HL-60 (cell line): ENCODE results near the gene DLK2.

ENCODE experiments used
- DNase-seq, 2 experiments: peaks; one replicate each; pipeline ENCODE4 v3.0.0-alpha.2; 2010 to 2020; ENCODE audit warnings: low read depth in 1 of 2, low spot score in 1 of 2
- H3K27ac ChIP-seq: fragments of 250-450 bp; sonication (Bioruptor Pico); replicated peaks from 2 replicates; pipeline ENCODE4 v1.5.1; 2020; ENCODE audit warnings: mild to moderate bottlenecking, moderate library complexity
- H3K27me3 ChIP-seq: fragments of 250-450 bp; sonication (Bioruptor Pico); 2 replicates; pipeline ENCODE4 v1.5.1; 2021; ENCODE audit warnings: mild to moderate bottlenecking, moderate library complexity; ENCODE audit not compliant: insufficient read depth, poor library complexity, severe bottlenecking
- H3K4me3 ChIP-seq: replicated peaks from 2 replicates; pipeline ENCODE4 v1.5.1; 2011; ENCODE audit warnings: mild to moderate bottlenecking, control low read depth, low read length; ENCODE audit not compliant: insufficient read depth
- CTCF ChIP-seq: IDR thresholded peaks from one replicate; pipeline ENCODE4 v1.5.1; 2011; ENCODE audit warnings: low read length, control low read depth, inconsistent platforms; ENCODE audit not compliant: insufficient read depth
- GABPA ChIP-seq: IDR thresholded peaks from 2 replicates; pipeline ENCODE4 v1.6.1; 2012; ENCODE audit warnings: low read depth
- POLR2AphosphoS5 ChIP-seq: IDR thresholded peaks from 2 replicates; pipeline ENCODE4 v1.6.1; 2012; ENCODE audit warnings: low read depth
- REST ChIP-seq: IDR thresholded peaks from 2 replicates; pipeline ENCODE4 v1.6.1; 2012; ENCODE audit warnings: low read depth; ENCODE audit not compliant: insufficient replicate concordance
- SPI1 ChIP-seq: IDR thresholded peaks from 2 replicates; pipeline ENCODE4 v1.6.1; 2012; ENCODE audit warnings: low read depth, mild to moderate bottlenecking, borderline replicate concordance

Gene DLK2

GRCh38 chr6:43494321-43494720 lies 39.0 kb upstream of the DLK2 start:
- no peak for DNase-seq
- Histone ChIP-seq H3K4me3 (no peak overlapping the region), H3K27ac (no peak overlapping the region), H3K27me3 (no peaks in the 10 kb centered on the region)
- TF ChIP-seq GABPA (no peak), REST (no peak), POLR2AphosphoS5 (no peak), CTCF (no peak)

GRCh38 chr6:43493833-43494232 lies 38.5 kb upstream of the DLK2 start:
- H3K27me3 ChIP-seq = no peaks in the 10 kb centered on the region
- no peak overlapping the region for H3K27ac ChIP-seq
- no peak for DNase-seq
- no peak for TF ChIP-seq CTCF
- TF ChIP-seq SPI1 = no peak
- TF ChIP-seq REST = no peak
- TF ChIP-seq POLR2AphosphoS5 = no peak
- TF ChIP-seq GABPA = no peak
- H3K4me3 ChIP-seq = no peak overlapping the region

- Histone ChIP-seq H3K27ac (no peak overlapping the region), H3K27me3 (no peaks in the 10 kb centered on the region), H3K4me3 (no peak overlapping the region)
- DNase-seq = no peak
- TF ChIP-seq CTCF (no peak), GABPA (no peak), SPI1 (no peak), POLR2AphosphoS5 (no peak), REST (no peak)
Observed at GRCh38 chr6:43493230-43493629, 37.9 kb upstream of the DLK2 start.
